Esophagus (tissue), 2 donors: ENCODE data around the gene APOO. TPM values are rescaled to one million over a fixed set of nuclear protein-coding genes. Genes with fewer than 3 reads are reported as not detected.
"Not testable (repeated sequence)": the region's sequence is repeated elsewhere in the genome, so short reads cannot be mapped to it uniquely, and the experiment has no call there.

Experiments used
- H3K27ac ChIP-seq, 2 donors: one replicate each; pipeline ENCODE4 v1.5.1; 2013; ENCODE audit warnings: low read depth in 2 of 2, mild to moderate bottlenecking in 2 of 2, inconsistent platforms in 1 of 2, low read length in 1 of 2, moderate library complexity in 1 of 2
- H3K27me3 ChIP-seq, 2 donors: one replicate each; pipeline ENCODE4 v1.6.1; 2013; ENCODE audit warnings: low read length in 2 of 2, control low read depth in 1 of 2, mild to moderate bottlenecking in 1 of 2; ENCODE audit not compliant: insufficient read depth in 2 of 2, control insufficient read depth in 1 of 2
- H3K36me3 ChIP-seq, 2 donors: one replicate each; pipeline ENCODE4 v1.6.1; 2013; ENCODE audit warnings: low read length in 1 of 2; ENCODE audit not compliant: control insufficient read depth in 2 of 2, insufficient read depth in 2 of 2
- H3K4me1 ChIP-seq, 2 donors: one replicate each; pipeline ENCODE4 v1.6.1; 2013; ENCODE audit warnings: low read length in 1 of 2; ENCODE audit not compliant: control insufficient read depth in 2 of 2, insufficient read depth in 2 of 2
- H3K4me3 ChIP-seq, 2 donors: one replicate each; pipeline ENCODE4 v1.5.1; 2013; ENCODE audit warnings: low read length in 2 of 2, mild to moderate bottlenecking in 2 of 2, low read depth in 1 of 2, moderate library complexity in 1 of 2
- H3K9me3 ChIP-seq, 2 donors: one replicate each; pipeline ENCODE4 v1.6.1; 2013; ENCODE audit warnings: mild to moderate bottlenecking in 2 of 2, low read depth in 1 of 2, low read length in 1 of 2, moderate library complexity in 1 of 2; ENCODE audit not compliant: control insufficient read depth in 2 of 2, insufficient read depth in 1 of 2
- WGBS, 2 donors: extraction: QIAGEN DNeasy Blood & Tissue Kit; methylation state at CpG; one replicate each; pipeline ENCODE4 v1.1.7; 2013; 5-methylcytosine and 5-hydroxymethylcytosine counted together
- polyA plus RNA-seq, 2 donors: library from polyadenylated mRNA; stranded (reverse); fragments of 200-250 nt; gene quantifications; one replicate each; pipeline ENCODE4 v1.2.3, GENCODE V29; 2013
- donor health status: healthy with polysubstance abuse.
- donor health status: Bipolar disorder and iron deficiency.

Gene APOO
- polyA plus RNA-seq, 2 donors = 12.7 to 15.8 TPM

GRCh38 chrX:23894993-23895392, 12.7 kb downstream of the APOO start:
- not testable (repeated sequence) for H3K4me1 ChIP-seq, H3K9me3 ChIP-seq, H3K4me3 ChIP-seq, H3K27ac ChIP-seq, H3K27me3 ChIP-seq, H3K36me3 ChIP-seq
- 93 to 95% methylated on average over 6 of the region's 6 CpGs for WGBS, 2 donors

GRCh38 chrX:23890933-23891332, 16.8 kb downstream of the APOO start:
- Histone ChIP-seq H3K36me3 (no peaks in the 10 kb centered on the region), H3K4me3 (no peak overlapping the region), H3K9me3 (no peaks in the 10 kb centered on the region), H3K4me1 (no peaks in the 10 kb centered on the region), H3K27ac (no peak overlapping the region), H3K27me3 (no peaks in the 10 kb centered on the region)
- 89 to 96% methylated on average over 4 of the region's 4 CpGs for WGBS, 2 donors

- no peaks in the 10 kb centered on the region for H3K4me1 ChIP-seq
- H3K4me3 ChIP-seq = no peak overlapping the region
- H3K27ac ChIP-seq = no peak overlapping the region
- H3K27me3 ChIP-seq = no peaks in the 10 kb centered on the region
- 76 to 89% methylated on average over 3 of the region's 3 CpGs for WGBS, 2 donors
- no peaks in the 10 kb centered on the region for H3K36me3 ChIP-seq
- H3K9me3 ChIP-seq = no peaks in the 10 kb centered on the region
Measured at GRCh38 chrX:23888887-23889501, 18.7 kb downstream of the APOO start.

- Histone ChIP-seq H3K4me3 (no peak overlapping the region), H3K27me3 (no peaks in the 10 kb centered on the region), H3K4me1 (peaks cover 0 to 4% of the 10 kb centered on the region in 2 donors), H3K27ac (no peak overlapping the region), H3K36me3 (no peaks in the 10 kb centered on the region), H3K9me3 (no peaks in the 10 kb centered on the region)
- WGBS, 2 donors = 72 to 95% methylated on average over 4 of the region's 4 CpGs
Measured at GRCh38 chrX:23887918-23888317, 19.8 kb downstream of the APOO start.

GRCh38 chrX:23887451-23887850, 20.3 kb downstream of the APOO start:
- no peaks in the 10 kb centered on the region for H3K27me3 ChIP-seq
- H3K27ac ChIP-seq = no peak overlapping the region
- H3K36me3 ChIP-seq = no peaks in the 10 kb centered on the region
- 76 to 91% methylated on average over 6 of the region's 6 CpGs for WGBS, 2 donors
- H3K4me1 ChIP-seq = peaks cover 0 to 4% of the 10 kb centered on the region in 2 donors
- no peaks in the 10 kb centered on the region for H3K9me3 ChIP-seq
- H3K4me3 ChIP-seq = no peak overlapping the region

GRCh38 chrX:23885803-23886202, 21.9 kb downstream of the APOO start:
- Histone ChIP-seq H3K36me3 (no peaks in the 10 kb centered on the region), H3K4me3 (no peak overlapping the region), H3K27ac (no peak overlapping the region), H3K9me3 (no peaks in the 10 kb centered on the region), H3K4me1 (peaks cover 0 to 4% of the 10 kb centered on the region in 2 donors), H3K27me3 (no peaks in the 10 kb centered on the region)
- 51 to 58% methylated on average over 3 of the region's 3 CpGs for WGBS, 2 donors

- Histone ChIP-seq H3K4me1 (peaks cover 0 to 4% of the 10 kb centered on the region in 2 donors), H3K4me3 (no peak overlapping the region), H3K36me3 (no peaks in the 10 kb centered on the region), H3K27ac (no peak overlapping the region), H3K9me3 (no peaks in the 10 kb centered on the region), H3K27me3 (no peaks in the 10 kb centered on the region)
- 65 to 71% methylated on average over 4 of the region's 4 CpGs for WGBS, 2 donors
Measured at GRCh38 chrX:23884427-23885024, 23.2 kb downstream of the APOO start.

GRCh38 chrX:23883737-23884354, 23.9 kb downstream of the APOO start:
- peak overlapping the region in 1 of 2 donors; percentile 52 for H3K27ac ChIP-seq
- H3K4me1 ChIP-seq = peaks cover 0 to 4% of the 10 kb centered on the region in 2 donors
- H3K9me3 ChIP-seq = no peaks in the 10 kb centered on the region
- H3K36me3 ChIP-seq = no peaks in the 10 kb centered on the region
- WGBS, 2 donors = 31 to 39% methylated on average over 9 of the region's 9 CpGs
- H3K4me3 ChIP-seq = no peak overlapping the region
- no peaks in the 10 kb centered on the region for H3K27me3 ChIP-seq

- Histone ChIP-seq H3K27me3 (no peaks in the 10 kb centered on the region), H3K27ac (no peak overlapping the region), H3K4me3 (no peak overlapping the region), H3K9me3 (no peaks in the 10 kb centered on the region), H3K36me3 (no peaks in the 10 kb centered on the region), H3K4me1 (peaks cover 0 to 4% of the 10 kb centered on the region in 2 donors)
- WGBS, 2 donors = 34 to 66% methylated on average over 2 of the region's 2 CpGs
Measured at GRCh38 chrX:23879380-23880090, 28.2 kb downstream of the APOO start.
